Measurements from ENCODE around the gene ZNF70.

- TF ChIP-seq CTCF (IDR thresholded peaks at IDR 0.05) (no peak), POLR2A (IDR thresholded peaks at IDR 0.05) (no peak)
These were observed 31.8 kb upstream of the ZNF70 start for GRCh38 chr22:23782703-23783102.
